ENCODE results near the gene NAT16. TPM values are rescaled to one million over a fixed set of nuclear protein-coding genes. Genes with fewer than 3 reads are reported as not detected.

Gene NAT16
- total and polyA plus RNA-seq, 2 of the 13 experiments (the other 11 are each of a cell fraction or from before 2014, with no cell fraction given), result 0.04 TPM; not detected in 1

GRCh38 chr7:101220295-101220694 lies 40.2 kb upstream of the NAT16 start (continued):
- TF ChIP-seq ZNF784 (CRISPR knock-in tag; IDR thresholded peaks at IDR 0.05; ENCODE audit: borderline replicate concordance), result no peak
- TF ChIP-seq ZNF142 (CRISPR knock-in tag; IDR thresholded peaks at IDR 0.05), result no peak
- no peak for TF ChIP-seq KLF11 (CRISPR knock-in tag; IDR thresholded peaks at IDR 0.05)
- no peak for TF ChIP-seq ZNF598 (CRISPR knock-in tag; IDR thresholded peaks at IDR 0.05; ENCODE audit: borderline replicate concordance)
- TF ChIP-seq CEBPG (CRISPR knock-in tag; IDR thresholded peaks at IDR 0.05), result peak; percentile 71
- no peak for TF ChIP-seq U2AF2 (IDR thresholded peaks at IDR 0.05; ENCODE audit: low read depth, low read length)
- peak; percentile 53; the same call in 1 of the 2 replicates for TF ChIP-seq NCOA2 (CRISPR knock-in tag; IDR thresholded peaks at IDR 0.05)
- TF ChIP-seq FOXA1 (IDR thresholded peaks at IDR 0.05), result no peak
- TF ChIP-seq FOXA1 (CRISPR knock-in tag; IDR thresholded peaks at IDR 0.05), result peak; percentile 31; the same call in 1 of the 2 replicates
- TF ChIP-seq ZNF296 (CRISPR knock-in tag; conservative IDR thresholded peaks at IDR 0.05), result no peak
- peak; percentile 53; the same call in 1 of the 2 replicates for TF ChIP-seq PHF21A (CRISPR knock-in tag; IDR thresholded peaks at IDR 0.05)
- TF ChIP-seq ZNF775 (CRISPR knock-in tag; IDR thresholded peaks at IDR 0.05; ENCODE audit: borderline replicate concordance), result no peak
- no peak for TF ChIP-seq TEF (CRISPR knock-in tag; IDR thresholded peaks at IDR 0.05)
- TF ChIP-seq ZNF234 (CRISPR knock-in tag; conservative IDR thresholded peaks at IDR 0.05), result no peak
- no peak for TF ChIP-seq PLSCR1 (CRISPR knock-in tag; IDR thresholded peaks at IDR 0.05; ENCODE audit: borderline replicate concordance)
- TF ChIP-seq ARID3A (IDR thresholded peaks at IDR 0.05; ENCODE audit: low read depth, low read length), result peak; percentile 75
- TF ChIP-seq HDAC2 (CRISPR knock-in tag; IDR thresholded peaks at IDR 0.05), result peak; percentile 62; the same call in 1 of the 2 replicates
- no peak for TF ChIP-seq ZNF367 (CRISPR knock-in tag; IDR thresholded peaks at IDR 0.05; ENCODE audit: borderline replicate concordance)
- no peak for TF ChIP-seq ETS1 (CRISPR knock-in tag; IDR thresholded peaks at IDR 0.05)
- TF ChIP-seq EZH2 (conservative IDR thresholded peaks at IDR 0.05; ENCODE audit: low read depth, low read length), result no peak
- no peak for TF ChIP-seq XRCC5 (optimal IDR thresholded peaks at IDR 0.05; ENCODE audit: low read length)
